ENCODE data around the gene NPR3. TPM values are rescaled to one million over a fixed set of nuclear protein-coding genes. Genes with fewer than 3 reads are reported as not detected.

Gene NPR3
- total RNA-seq, 1 donor from 2014 or later, result 0.07 TPM

- no peak overlapping the region for H3K4me3 Mint-ChIP-seq
- no peaks in the 10 kb centered on the region for H3K36me3 Mint-ChIP-seq (ENCODE audit: low read depth)
- no peaks in the 10 kb centered on the region for H3K9me3 Mint-ChIP-seq
- H3K27me3 Mint-ChIP-seq, result peaks cover 17% of the 10 kb centered on the region
- no peak overlapping the region for H3K27ac Mint-ChIP-seq
- H3K4me1 Mint-ChIP-seq, result no peaks in the 10 kb centered on the region
- intact Hi-C loops (cut with micrococcal nuclease), result no loop called here
- no peak for DNase-seq
Observed at GRCh38 chr5:32721626-32722025, 10.5 kb downstream of the NPR3 start.

DNA sequence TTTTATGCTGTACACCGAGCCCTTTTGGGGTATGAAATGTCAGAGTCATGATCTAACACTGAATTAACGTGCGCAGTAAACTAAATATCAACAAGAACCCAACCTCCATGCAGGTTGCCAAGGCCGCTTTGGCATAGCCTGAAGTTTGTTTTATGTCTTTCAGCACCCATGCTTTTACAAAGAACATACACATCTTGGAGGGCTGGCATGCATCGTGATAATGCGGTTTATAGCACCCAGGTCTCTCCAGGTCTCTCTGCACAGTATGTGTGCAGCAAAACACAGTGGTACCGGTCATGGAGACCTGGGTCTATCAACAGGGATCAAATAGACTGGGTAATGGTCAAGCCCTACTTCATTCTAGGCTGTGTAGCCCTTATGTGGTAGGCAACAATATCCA is 11.8 kb downstream of the NPR3 start:
- H3K27ac Mint-ChIP-seq, result no peak overlapping the region
- H3K4me3 Mint-ChIP-seq, result no peak overlapping the region
- no peaks in the 10 kb centered on the region for H3K4me1 Mint-ChIP-seq
- H3K36me3 Mint-ChIP-seq (ENCODE audit: low read depth), result no peaks in the 10 kb centered on the region
- intact Hi-C loops (cut with micrococcal nuclease), result no loop called here
- H3K9me3 Mint-ChIP-seq, result no peaks in the 10 kb centered on the region
- no peak for DNase-seq
- peaks cover 12% of the 10 kb centered on the region for H3K27me3 Mint-ChIP-seq

- intact Hi-C loops (cut with micrococcal nuclease), result no loop called here
- no peak overlapping the region for H3K4me3 Mint-ChIP-seq
Observed at GRCh38 chr5:32724526-32724925, 13.4 kb downstream of the NPR3 start.

GRCh38 chr5:32726086-32726557 is 15.0 kb downstream of the NPR3 start:
- Mint-ChIP-seq H3K9me3 (no peaks in the 10 kb centered on the region), H3K4me1 (no peaks in the 10 kb centered on the region), H3K36me3 (ENCODE audit: low read depth) (no peaks in the 10 kb centered on the region)

More at GRCh38 chr5:32724526-32724925, 13.4 kb downstream of the NPR3 start:
- Mint-ChIP-seq H3K4me1 (no peaks in the 10 kb centered on the region), H3K27me3 (peaks cover 11% of the 10 kb centered on the region), H3K9me3 (no peaks in the 10 kb centered on the region), H3K27ac (no peak overlapping the region), H3K36me3 (ENCODE audit: low read depth) (no peaks in the 10 kb centered on the region)
- DNase-seq, result no peak

GRCh38 chr5:32729651-32730050 is 18.5 kb downstream of the NPR3 start:
- intact Hi-C loops (cut with micrococcal nuclease), result no loop called here
- Mint-ChIP-seq H3K4me3 (no peak overlapping the region), H3K27me3 (peaks cover 7% of the 10 kb centered on the region), H3K9me3 (no peaks in the 10 kb centered on the region), H3K36me3 (ENCODE audit: low read depth) (no peaks in the 10 kb centered on the region), H3K27ac (no peak overlapping the region), H3K4me1 (no peaks in the 10 kb centered on the region)
- no peak for DNase-seq

More at GRCh38 chr5:32726086-32726557, 15.0 kb downstream of the NPR3 start:
- intact Hi-C loops (cut with micrococcal nuclease), result no loop called here
- no peak overlapping the region for H3K27ac Mint-ChIP-seq
- peaks cover 8% of the 10 kb centered on the region for H3K27me3 Mint-ChIP-seq
- DNase-seq, result no peak
- no peak overlapping the region for H3K4me3 Mint-ChIP-seq

DNA sequence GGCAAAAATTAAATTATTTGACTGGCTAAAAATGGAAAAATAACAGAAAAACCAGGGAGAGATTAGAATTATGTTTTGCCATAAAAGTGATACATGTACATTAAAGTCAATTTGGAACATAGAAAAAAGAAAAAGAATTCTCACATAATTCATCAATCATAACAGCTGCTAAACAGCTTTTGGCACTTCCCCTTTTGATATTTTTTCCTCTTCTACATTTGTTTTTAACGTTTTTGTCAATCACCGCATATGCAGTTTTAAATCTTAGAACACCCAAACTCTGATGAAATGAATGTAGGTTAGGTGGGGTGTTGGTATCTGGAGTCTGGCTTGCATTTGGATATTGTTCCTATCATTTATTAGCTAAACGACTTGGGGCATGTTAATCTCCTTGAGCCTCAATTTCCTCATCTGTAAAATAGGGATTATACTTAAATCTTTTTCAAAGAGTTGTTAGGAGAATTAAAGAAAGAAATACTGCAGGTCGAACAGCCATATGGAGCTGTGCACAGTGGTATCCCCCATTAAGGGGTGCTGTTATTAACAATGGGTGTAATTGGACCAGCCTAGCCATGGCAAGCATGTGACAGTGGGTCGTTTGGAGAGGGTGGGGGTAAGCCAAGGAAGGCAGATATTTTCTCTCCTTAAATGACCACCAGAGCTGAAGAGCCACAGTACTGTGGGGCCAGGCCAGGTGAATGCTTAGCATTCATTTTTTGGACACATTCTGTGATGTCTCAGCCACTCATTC is 22.6 kb downstream of the NPR3 start:
- intact Hi-C loops (cut with micrococcal nuclease), result no loop called here
- no peaks in the 10 kb centered on the region for H3K36me3 Mint-ChIP-seq (ENCODE audit: low read depth)
- no peaks in the 10 kb centered on the region for H3K4me1 Mint-ChIP-seq
- no peak for DNase-seq
- H3K27ac Mint-ChIP-seq, result no peak overlapping the region
- H3K4me3 Mint-ChIP-seq, result no peak overlapping the region
- no peaks in the 10 kb centered on the region for H3K9me3 Mint-ChIP-seq
- H3K27me3 Mint-ChIP-seq, result peaks cover 5% of the 10 kb centered on the region

DNA sequence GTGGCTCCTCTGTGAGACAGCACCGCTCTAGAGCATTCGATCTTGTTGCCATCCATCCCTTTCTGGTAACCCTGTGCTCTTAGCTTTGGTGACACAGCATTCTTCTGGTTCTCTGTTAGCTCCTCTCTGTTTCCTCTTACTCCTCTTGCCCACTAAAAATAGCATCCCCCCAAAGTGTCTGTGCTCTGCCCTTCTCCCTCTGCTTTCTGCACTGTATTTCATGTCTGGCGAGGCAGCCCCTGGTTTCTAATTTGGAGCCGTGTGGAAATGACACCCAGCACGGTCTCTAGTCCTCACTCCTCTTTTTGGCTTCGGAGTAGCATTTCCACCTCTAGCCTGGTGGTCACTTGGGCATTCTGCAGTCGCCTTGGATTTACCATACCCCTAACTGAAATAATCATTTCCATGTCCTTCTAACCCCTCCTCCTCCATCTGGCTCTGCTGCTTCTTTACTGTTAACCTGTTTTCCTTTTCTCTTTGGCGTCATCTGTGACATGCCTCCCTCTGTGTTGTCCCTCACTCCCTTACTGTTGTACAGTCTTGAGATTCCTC is 23.8 kb downstream of the NPR3 start:
- H3K9me3 Mint-ChIP-seq, result no peaks in the 10 kb centered on the region
- peaks cover 5% of the 10 kb centered on the region for H3K27me3 Mint-ChIP-seq
- no peak for DNase-seq
- no peak overlapping the region for H3K4me3 Mint-ChIP-seq
- intact Hi-C loops (cut with micrococcal nuclease), result no loop called here
- H3K36me3 Mint-ChIP-seq (ENCODE audit: low read depth), result no peaks in the 10 kb centered on the region
- no peak overlapping the region for H3K27ac Mint-ChIP-seq
- no peaks in the 10 kb centered on the region for H3K4me1 Mint-ChIP-seq

DNA sequence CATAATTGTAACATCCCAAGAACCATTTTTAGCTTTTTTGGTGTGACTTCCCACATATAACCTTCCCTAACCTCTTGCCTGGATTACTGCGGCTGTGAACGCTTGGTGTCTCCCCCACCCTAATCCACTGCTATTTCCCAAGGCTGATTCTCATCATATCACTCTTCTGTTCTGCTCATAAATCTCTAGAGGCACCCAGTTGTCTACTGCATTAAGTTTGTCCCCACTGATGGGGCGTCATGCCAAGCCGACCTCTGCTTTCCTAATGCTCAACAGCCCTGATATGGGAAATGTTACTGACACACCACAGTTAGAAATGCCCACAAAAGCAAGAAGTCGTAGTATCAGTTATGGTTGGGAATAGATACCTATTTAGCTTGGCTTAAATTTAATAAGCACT is 24.4 kb downstream of the NPR3 start:
- H3K36me3 Mint-ChIP-seq (ENCODE audit: low read depth), result no peaks in the 10 kb centered on the region
- H3K27me3 Mint-ChIP-seq, result peaks cover 5% of the 10 kb centered on the region
- H3K4me3 Mint-ChIP-seq, result no peak overlapping the region
- DNase-seq, result no peak
- no peaks in the 10 kb centered on the region for H3K4me1 Mint-ChIP-seq
- intact Hi-C loops (cut with micrococcal nuclease), result no loop called here
- H3K27ac Mint-ChIP-seq, result no peak overlapping the region
- H3K9me3 Mint-ChIP-seq, result no peaks in the 10 kb centered on the region

DNA sequence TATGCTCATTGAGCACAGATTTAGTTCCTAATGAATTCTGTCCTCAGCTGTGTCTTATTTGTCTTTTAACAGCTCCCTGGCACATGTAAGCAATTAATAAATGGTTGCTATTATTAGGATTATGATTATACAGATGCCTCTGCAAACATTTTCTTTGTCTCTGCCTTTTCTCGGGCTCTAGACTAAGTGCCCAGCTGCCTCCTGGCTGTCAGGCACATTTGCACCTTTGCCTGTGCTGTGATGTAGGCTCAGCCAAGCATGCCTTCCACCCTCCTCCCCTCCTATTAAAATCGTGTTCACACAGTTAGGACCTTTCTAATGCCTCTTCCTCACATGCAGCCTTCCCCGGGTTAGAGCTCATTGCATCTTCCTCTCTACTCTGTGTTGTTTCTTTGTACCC is 25.7 kb downstream of the NPR3 start:
- Mint-ChIP-seq H3K9me3 (no peaks in the 10 kb centered on the region), H3K4me1 (no peaks in the 10 kb centered on the region), H3K4me3 (no peak overlapping the region), H3K27ac (no peak overlapping the region), H3K27me3 (peaks cover 5% of the 10 kb centered on the region), H3K36me3 (ENCODE audit: low read depth) (no peaks in the 10 kb centered on the region)
- DNase-seq, result no peak
- intact Hi-C loops (cut with micrococcal nuclease), result no loop called here

DNA sequence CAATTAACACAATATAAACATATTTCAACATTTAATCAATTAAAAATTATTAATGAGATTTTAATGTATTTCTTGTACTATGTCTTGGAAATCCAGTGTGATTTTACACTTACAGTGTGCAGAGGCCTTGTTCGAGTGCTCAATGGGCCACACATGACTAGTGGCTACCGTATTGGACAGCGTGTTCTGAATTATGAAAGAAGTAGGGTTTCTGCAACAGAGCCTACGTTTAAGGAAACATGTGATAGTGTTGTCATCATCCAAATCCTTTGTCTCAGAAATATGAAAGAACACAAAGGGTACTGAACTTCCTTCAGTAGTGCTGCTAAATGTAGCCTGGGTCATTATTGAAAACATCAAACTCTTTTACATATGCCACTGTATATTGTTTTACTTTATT is 29.5 kb downstream of the NPR3 start:
- Mint-ChIP-seq H3K27ac (no peak overlapping the region), H3K27me3 (no peaks in the 10 kb centered on the region), H3K36me3 (ENCODE audit: low read depth) (no peaks in the 10 kb centered on the region), H3K9me3 (no peaks in the 10 kb centered on the region), H3K4me1 (no peaks in the 10 kb centered on the region), H3K4me3 (no peak overlapping the region)
- no peak for DNase-seq
- intact Hi-C loops (cut with micrococcal nuclease), result no loop called here

DNA sequence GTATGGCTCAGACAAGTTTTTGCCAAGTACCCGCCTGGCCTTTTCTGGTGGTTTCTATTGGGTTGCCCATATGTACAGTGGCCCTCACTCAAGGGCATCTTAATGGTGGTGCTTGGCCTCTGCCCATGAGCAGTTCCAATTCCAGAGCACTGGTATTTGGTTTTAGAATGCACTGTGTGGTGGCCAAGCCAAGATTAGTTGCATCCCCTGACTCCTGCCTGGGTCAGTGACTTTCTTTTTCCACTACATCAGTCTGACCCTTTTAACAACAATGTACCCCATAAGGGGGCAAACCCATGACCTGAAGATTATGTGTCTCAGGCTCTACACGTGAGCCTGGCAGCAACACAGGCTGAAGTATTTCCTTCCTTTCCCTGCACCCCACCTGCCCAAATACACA is 34.2 kb downstream of the NPR3 start:
- Mint-ChIP-seq H3K4me1 (no peaks in the 10 kb centered on the region), H3K27me3 (no peaks in the 10 kb centered on the region), H3K36me3 (ENCODE audit: low read depth) (no peaks in the 10 kb centered on the region), H3K9me3 (no peaks in the 10 kb centered on the region), H3K4me3 (no peak overlapping the region), H3K27ac (no peak overlapping the region)
- DNase-seq, result no peak
- intact Hi-C loops (cut with micrococcal nuclease), result no loop called here

- intact Hi-C loops (cut with micrococcal nuclease), result no loop called here
- H3K36me3 Mint-ChIP-seq (ENCODE audit: low read depth), result no peaks in the 10 kb centered on the region
- peaks cover 5% of the 10 kb centered on the region for H3K9me3 Mint-ChIP-seq
- H3K27ac Mint-ChIP-seq, result no peak overlapping the region
- H3K27me3 Mint-ChIP-seq, result no peaks in the 10 kb centered on the region
- no peak for DNase-seq
- no peaks in the 10 kb centered on the region for H3K4me1 Mint-ChIP-seq
- no peak overlapping the region for H3K4me3 Mint-ChIP-seq
Observed at GRCh38 chr5:32752411-32752810, 41.3 kb downstream of the NPR3 start.

- no peak overlapping the region for H3K4me3 Mint-ChIP-seq
- H3K36me3 Mint-ChIP-seq (ENCODE audit: low read depth), result no peaks in the 10 kb centered on the region
- H3K27ac Mint-ChIP-seq, result no peak overlapping the region
- no peaks in the 10 kb centered on the region for H3K4me1 Mint-ChIP-seq
- H3K9me3 Mint-ChIP-seq, result peaks cover 5% of the 10 kb centered on the region
- H3K27me3 Mint-ChIP-seq, result no peaks in the 10 kb centered on the region
- intact Hi-C loops (cut with micrococcal nuclease), result no loop called here
- no peak for DNase-seq
Observed at GRCh38 chr5:32753051-32753450, 41.9 kb downstream of the NPR3 start.

GRCh38 chr5:32753765-32754164 is 42.6 kb downstream of the NPR3 start:
- Mint-ChIP-seq H3K36me3 (ENCODE audit: low read depth) (no peaks in the 10 kb centered on the region), H3K4me3 (no peak overlapping the region), H3K4me1 (no peaks in the 10 kb centered on the region), H3K27ac (no peak overlapping the region), H3K9me3 (peaks cover 11% of the 10 kb centered on the region), H3K27me3 (no peaks in the 10 kb centered on the region)
- no peak for DNase-seq
- intact Hi-C loops (cut with micrococcal nuclease), result no loop called here

- intact Hi-C loops (cut with micrococcal nuclease), result no loop called here
- Mint-ChIP-seq H3K36me3 (ENCODE audit: low read depth) (no peaks in the 10 kb centered on the region), H3K4me1 (no peaks in the 10 kb centered on the region), H3K4me3 (no peak overlapping the region), H3K27me3 (no peaks in the 10 kb centered on the region), H3K27ac (no peak overlapping the region), H3K9me3 (peaks cover 12% of the 10 kb centered on the region)
- DNase-seq, result no peak
Observed at GRCh38 chr5:32754284-32754683, 43.2 kb downstream of the NPR3 start.
